NCI-H1436 treated with DMSO at 0.1 percent for 48 hours (cell line): ENCODE data around the gene NEUROD4.
"Not testable (repeated sequence)": the region's sequence is repeated elsewhere in the genome, so short reads cannot be mapped to it uniquely, and the experiment has no call there.

Experiments
- DNase-seq: peaks from one replicate; lab custom pipeline; 2025; lab: John Stamatoyannopoulos, UW

NEUROD4 gene

GRCh38 chr12:55019784-55020183 lies at the start of gene NEUROD4:
NEUROD4 (plus strand) TSS chr12:55019974; CDS start chr12:55026440, 6,466 bp downstream.
- no peak for DNase-seq

GRCh38 chr12:54970741-54971140 lies 49.0 kb upstream of the NEUROD4 start:
- no peak for DNase-seq

- no peak for DNase-seq
These were observed 46.2 kb upstream of the NEUROD4 start for GRCh38 chr12:54973556-54973955.

- DNase-seq, result no peak
These were observed 45.5 kb upstream of the NEUROD4 start for GRCh38 chr12:54974279-54974678.

- no peak for DNase-seq
These were observed 44.5 kb upstream of the NEUROD4 start for GRCh38 chr12:54975272-54975671.

- no peak for DNase-seq
These were observed 43.9 kb upstream of the NEUROD4 start for GRCh38 chr12:54975875-54976274.

- no peak for DNase-seq
These were observed 42.6 kb upstream of the NEUROD4 start for GRCh38 chr12:54977155-54977554.

- no peak for DNase-seq
These were observed 41.9 kb upstream of the NEUROD4 start for GRCh38 chr12:54977857-54978256.

- DNase-seq, result no peak
These were observed 39.4 kb upstream of the NEUROD4 start for GRCh38 chr12:54980341-54980740.

GRCh38 chr12:54981796-54982195 lies 38.0 kb upstream of the NEUROD4 start:
- no peak for DNase-seq

GRCh38 chr12:54983536-54984101 lies 36.2 kb upstream of the NEUROD4 start:
- DNase-seq, result no peak

- no peak for DNase-seq
These were observed 35.0 kb upstream of the NEUROD4 start, which contains the start of gene TESPA1 for GRCh38 chr12:54984658-54985376. TESPA1 (minus strand) TSS chr12:54984762; CDS start chr12:54974562, 10,200 bp downstream.

- not testable (repeated sequence) for DNase-seq
These were observed 33.0 kb upstream of the NEUROD4 start for GRCh38 chr12:54986773-54987172.

- DNase-seq, result no peak
These were observed 32.1 kb upstream of the NEUROD4 start for GRCh38 chr12:54987611-54988231.

- no peak for DNase-seq
These were observed 31.2 kb upstream of the NEUROD4 start for GRCh38 chr12:54988402-54989054.

GRCh38 chr12:54989829-54990228 lies 29.9 kb upstream of the NEUROD4 start:
- no peak for DNase-seq

- DNase-seq, result no peak
These were observed 28.4 kb upstream of the NEUROD4 start for GRCh38 chr12:54991161-54991990.

GRCh38 chr12:54991991-54992375 lies 27.8 kb upstream of the NEUROD4 start:
- DNase-seq, result no peak

GRCh38 chr12:54993181-54993835 lies 26.5 kb upstream of the NEUROD4 start:
- peak; percentile 28 for DNase-seq

GRCh38 chr12:54996205-54996604 lies 23.6 kb upstream of the NEUROD4 start:
- DNase-seq, result no peak

- no peak for DNase-seq
These were observed 21.7 kb upstream of the NEUROD4 start for GRCh38 chr12:54997929-54998522.
